ENCODE measurements around the gene ITGA1. TPM values are rescaled to one million over a fixed set of nuclear protein-coding genes. Genes with fewer than 3 reads are reported as not detected.

Gene ITGA1
- 18.9 and 20.2 TPM in 2 replicates for total RNA-seq (2022)
- percentile 59 among the genes with signal in this experiment for Bru-seq, nascent RNA
- percentile 48 among the genes with signal in this experiment for BruChase-seq, experiment 1, labeled RNA remaining after a 6-hour chase
- percentile 45 among the genes with signal in this experiment for BruChase-seq, experiment 2, labeled RNA remaining after a 2-hour chase
- long read RNA-seq, full-length matches to known transcripts: 4 of 8 reads
- long read RNA-seq, partial matches to known transcripts: 2 of 8 reads
- long read RNA-seq, other reads (novel, unspliced or antisense): 2 of 8 reads

DNA sequence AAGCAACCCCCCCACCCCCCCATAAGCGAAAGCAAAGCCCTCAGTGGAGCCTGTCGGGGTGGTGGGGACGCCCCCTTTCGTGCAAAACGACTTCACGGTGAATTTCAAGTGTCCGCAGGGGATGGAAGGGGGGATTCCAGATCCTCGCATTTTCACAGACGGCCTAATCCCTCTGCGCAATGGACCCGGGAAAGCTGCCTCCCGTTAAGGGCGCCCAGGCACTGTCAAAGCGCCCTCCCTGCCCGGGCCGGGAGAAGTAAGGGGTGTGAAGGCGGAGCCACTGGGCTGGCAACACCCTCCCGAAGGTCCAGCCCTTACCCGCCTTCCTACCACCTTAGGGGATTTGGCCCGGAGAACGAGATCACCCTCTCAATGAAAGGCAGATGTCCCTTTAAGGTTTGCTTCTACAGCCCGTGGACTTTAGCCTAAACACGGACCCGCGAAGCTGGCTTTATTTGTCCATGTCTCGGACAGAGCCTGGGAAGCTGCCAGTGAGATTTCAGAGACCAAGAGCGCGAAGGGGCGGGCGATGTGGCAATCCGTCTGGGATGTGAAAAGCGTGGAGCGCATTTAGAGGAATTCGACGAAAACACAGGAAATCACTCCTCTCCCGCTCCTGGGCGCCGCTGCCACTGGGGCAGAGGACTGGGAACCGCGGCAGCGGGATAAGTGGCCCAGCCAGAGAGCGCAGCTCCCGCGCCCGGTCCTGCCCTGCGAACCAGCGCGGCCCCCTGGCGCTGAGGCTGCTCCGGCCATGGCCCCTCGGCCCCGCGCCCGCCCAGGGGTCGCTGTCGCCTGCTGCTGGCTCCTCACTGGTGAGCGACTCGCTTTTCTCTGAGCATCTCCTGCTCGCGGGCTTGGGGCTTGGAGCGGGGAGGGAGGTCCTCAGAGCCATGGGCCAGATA, at the start of gene ITGA1, which contains the start of gene PELO:
Gene ITGA1, plus strand, starts transcription at position 317 of the 905 bp plus-strand sequence. Its CDS starts 438 bp downstream, at position 755.
Gene PELO, plus strand, starts transcription at position 317 of the 905 bp plus-strand sequence. CDS start 12,479 bp downstream, outside the sequence.
- DNase-seq: peak; percentile 77
- peak within 1 kb of the TSS; percentile 73 for H3K27ac Mint-ChIP-seq (ENCODE audit: unreplicated experiment)
- TF ChIP-seq, protein P1, sequence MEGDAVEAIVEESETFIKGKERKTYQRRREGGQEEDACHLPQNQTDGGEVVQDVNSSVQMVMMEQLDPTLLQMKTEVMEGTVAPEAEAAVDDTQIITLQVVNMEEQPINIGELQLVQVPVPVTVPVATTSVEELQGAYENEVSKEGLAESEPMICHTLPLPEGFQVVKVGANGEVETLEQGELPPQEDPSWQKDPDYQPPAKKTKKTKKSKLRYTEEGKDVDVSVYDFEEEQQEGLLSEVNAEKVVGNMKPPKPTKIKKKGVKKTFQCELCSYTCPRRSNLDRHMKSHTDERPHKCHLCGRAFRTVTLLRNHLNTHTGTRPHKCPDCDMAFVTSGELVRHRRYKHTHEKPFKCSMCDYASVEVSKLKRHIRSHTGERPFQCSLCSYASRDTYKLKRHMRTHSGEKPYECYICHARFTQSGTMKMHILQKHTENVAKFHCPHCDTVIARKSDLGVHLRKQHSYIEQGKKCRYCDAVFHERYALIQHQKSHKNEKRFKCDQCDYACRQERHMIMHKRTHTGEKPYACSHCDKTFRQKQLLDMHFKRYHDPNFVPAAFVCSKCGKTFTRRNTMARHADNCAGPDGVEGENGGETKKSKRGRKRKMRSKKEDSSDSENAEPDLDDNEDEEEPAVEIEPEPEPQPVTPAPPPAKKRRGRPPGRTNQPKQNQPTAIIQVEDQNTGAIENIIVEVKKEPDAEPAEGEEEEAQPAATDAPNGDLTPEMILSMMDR (IDR thresholded peaks at IDR 0.05; ENCODE audit: unreplicated experiment): no peak
- peaks cover 47% of the 10 kb centered on the region for H3K4me1 Mint-ChIP-seq (ENCODE audit: low read depth, unreplicated experiment)
- CTCF ChIA-PET: interaction anchor here (1.0 to 1.6 kb wide), 5 partner anchors 12 to 128 kb away, joined by 3 to 13 read pairs (median 5); no protein-coding TSS in a partner anchor
- H3K36me3 Mint-ChIP-seq (ENCODE audit: insufficient read depth, unreplicated experiment): peaks cover 21% of the 10 kb centered on the region
- H3K27me3 Mint-ChIP-seq (ENCODE audit: unreplicated experiment): no peaks in the 10 kb centered on the region
- TSS peak; percentile 29 for BruUV-seq (replicated peaks)
- peak within 1 kb of the TSS; percentile 90 for H3K4me3 Mint-ChIP-seq (ENCODE audit: low read depth, unreplicated experiment)
- no peaks in the 10 kb centered on the region for H3K9me3 Mint-ChIP-seq (ENCODE audit: low read depth, unreplicated experiment)
- intact Hi-C loops (cut with micrococcal nuclease; ENCODE audit: unreplicated experiment): loop anchor here (1.0 to 5.0 kb wide), 3 partner anchors 77 to 127 kb away; no protein-coding TSS in a partner anchor

DNA sequence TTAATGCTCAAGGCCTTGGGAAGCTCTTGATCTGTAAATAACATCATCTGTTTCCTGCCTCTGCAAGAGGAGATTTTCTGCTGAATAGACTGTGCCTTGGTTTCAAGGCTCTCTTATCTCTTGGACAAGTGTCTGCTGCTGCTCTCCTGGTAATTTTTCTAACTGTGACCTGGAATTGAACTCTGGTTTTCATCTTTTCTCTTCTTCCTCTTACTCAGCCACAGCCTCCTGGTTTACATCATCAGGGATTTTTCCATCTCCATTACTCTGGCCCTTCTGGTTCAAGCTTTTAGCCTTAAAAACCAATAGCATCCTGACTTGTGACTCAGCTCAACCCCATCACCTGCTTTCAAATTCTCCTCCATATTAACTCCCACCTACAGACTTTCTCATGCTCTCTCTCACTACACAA, 49.6 kb upstream of the ITGA1 start:
- intact Hi-C loops (cut with micrococcal nuclease; ENCODE audit: unreplicated experiment): no loop called here
- Mint-ChIP-seq H3K27ac (ENCODE audit: unreplicated experiment) (peak overlapping the region; percentile 26), H3K36me3 (ENCODE audit: insufficient read depth, unreplicated experiment) (no peaks in the 10 kb centered on the region), H3K9me3 (ENCODE audit: low read depth, unreplicated experiment) (no peaks in the 10 kb centered on the region), H3K27me3 (ENCODE audit: unreplicated experiment) (no peaks in the 10 kb centered on the region), H3K4me1 (ENCODE audit: low read depth, unreplicated experiment) (peaks cover 21% of the 10 kb centered on the region), H3K4me3 (ENCODE audit: low read depth, unreplicated experiment) (no peak overlapping the region)
- no peak for DNase-seq
- no TSS peak for BruUV-seq (replicated peaks)
- TF ChIP-seq, protein P1 (IDR thresholded peaks at IDR 0.05; ENCODE audit: unreplicated experiment): no peak
- CTCF ChIA-PET: interaction anchor here (1.0 kb wide), 1 partner anchor 28 kb away, joined by 3 read pairs; no protein-coding TSS in a partner anchor

DNA sequence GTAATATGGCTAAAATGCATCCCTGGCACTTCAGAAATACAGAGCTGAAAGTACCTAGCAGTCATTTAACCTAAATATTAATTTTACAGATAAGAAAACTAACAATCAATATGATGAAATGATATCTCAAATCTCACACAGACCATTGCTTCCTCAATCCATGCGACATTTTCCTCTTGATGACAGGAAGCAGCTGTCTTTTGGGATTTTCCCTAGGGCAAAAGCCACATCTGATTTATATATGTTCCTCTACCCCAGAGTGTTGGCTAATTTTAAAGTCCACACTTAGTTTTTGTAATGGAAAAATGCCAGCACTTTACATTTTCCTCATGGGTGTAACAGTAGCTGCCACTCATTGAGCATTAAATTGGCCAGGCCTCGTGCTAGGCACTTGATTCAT, 47.7 kb upstream of the ITGA1 start:
- Mint-ChIP-seq H3K27ac (ENCODE audit: unreplicated experiment) (no peak overlapping the region), H3K4me1 (ENCODE audit: low read depth, unreplicated experiment) (peaks cover 40% of the 10 kb centered on the region), H3K27me3 (ENCODE audit: unreplicated experiment) (no peaks in the 10 kb centered on the region), H3K9me3 (ENCODE audit: low read depth, unreplicated experiment) (no peaks in the 10 kb centered on the region), H3K36me3 (ENCODE audit: insufficient read depth, unreplicated experiment) (no peaks in the 10 kb centered on the region), H3K4me3 (ENCODE audit: low read depth, unreplicated experiment) (no peak overlapping the region)
- TF ChIP-seq, protein P1 (IDR thresholded peaks at IDR 0.05; ENCODE audit: unreplicated experiment): no peak
- intact Hi-C loops (cut with micrococcal nuclease; ENCODE audit: unreplicated experiment): no loop called here
- CTCF ChIA-PET: interaction anchor here (0.5 to 0.8 kb wide), 2 partner anchors 36 to 40 kb away, joined by 3 to 4 read pairs; no protein-coding TSS in a partner anchor
- no peak for DNase-seq
- no TSS peak for BruUV-seq (replicated peaks)

DNA sequence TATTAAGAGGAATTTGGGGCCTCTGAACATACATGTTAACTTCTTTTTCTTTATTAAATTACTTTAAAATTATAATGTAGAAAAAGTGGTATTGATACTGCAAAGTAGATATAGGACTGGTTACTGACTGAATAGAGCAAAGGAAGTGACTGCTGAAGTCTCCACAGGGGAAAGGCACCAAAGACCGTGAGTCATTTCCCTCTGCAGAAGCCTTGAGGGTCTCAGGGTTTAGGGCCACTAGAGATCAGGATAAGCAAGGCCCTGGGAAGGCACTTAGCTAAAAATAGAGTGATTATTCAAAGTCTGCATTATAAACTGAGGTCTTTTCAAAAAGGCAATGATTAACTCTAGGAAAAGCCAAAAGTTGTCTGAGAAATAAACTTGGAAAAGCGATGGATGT, 44.7 kb upstream of the ITGA1 start:
- Mint-ChIP-seq H3K4me3 (ENCODE audit: low read depth, unreplicated experiment) (no peak overlapping the region), H3K4me1 (ENCODE audit: low read depth, unreplicated experiment) (peaks cover 50% of the 10 kb centered on the region), H3K9me3 (ENCODE audit: low read depth, unreplicated experiment) (no peaks in the 10 kb centered on the region), H3K27me3 (ENCODE audit: unreplicated experiment) (no peaks in the 10 kb centered on the region), H3K27ac (ENCODE audit: unreplicated experiment) (no peak overlapping the region), H3K36me3 (ENCODE audit: insufficient read depth, unreplicated experiment) (no peaks in the 10 kb centered on the region)
- CTCF ChIA-PET: no interaction called here
- no TSS peak for BruUV-seq (replicated peaks)
- DNase-seq: no peak
- intact Hi-C loops (cut with micrococcal nuclease; ENCODE audit: unreplicated experiment): no loop called here
- TF ChIP-seq, protein P1 (IDR thresholded peaks at IDR 0.05; ENCODE audit: unreplicated experiment): no peak

All from Calu3 (cell line).